ES-I3 (cell line): ENCODE measurements around the gene TMEM202.
"Not testable (repeated sequence)": the region's sequence is repeated elsewhere in the genome, so short reads cannot be mapped to it uniquely, and the experiment has no call there.

Source experiments
- H3K36me3 ChIP-seq: 2 replicates; pipeline ENCODE4 v1.6.1; 2013; ENCODE audit warnings: mild to moderate bottlenecking, low read length, control low read depth, moderate library complexity; ENCODE audit not compliant: insufficient read depth
- H3K4me1 ChIP-seq: 2 replicates; pipeline ENCODE4 v1.6.1; 2013; ENCODE audit warnings: mild to moderate bottlenecking, control low read depth, low read length; ENCODE audit not compliant: insufficient read depth
- H3K9ac ChIP-seq: 2 replicates; pipeline ENCODE4 v1.6.1; 2013; ENCODE audit warnings: low read depth, mild to moderate bottlenecking, low read length, moderate library complexity
- H3K9me3 ChIP-seq: 2 replicates; pipeline ENCODE4 v1.6.1; 2013; ENCODE audit warnings: mild to moderate bottlenecking, low read length, moderate library complexity; ENCODE audit not compliant: control insufficient read depth, insufficient read depth

TMEM202 gene

DNA sequence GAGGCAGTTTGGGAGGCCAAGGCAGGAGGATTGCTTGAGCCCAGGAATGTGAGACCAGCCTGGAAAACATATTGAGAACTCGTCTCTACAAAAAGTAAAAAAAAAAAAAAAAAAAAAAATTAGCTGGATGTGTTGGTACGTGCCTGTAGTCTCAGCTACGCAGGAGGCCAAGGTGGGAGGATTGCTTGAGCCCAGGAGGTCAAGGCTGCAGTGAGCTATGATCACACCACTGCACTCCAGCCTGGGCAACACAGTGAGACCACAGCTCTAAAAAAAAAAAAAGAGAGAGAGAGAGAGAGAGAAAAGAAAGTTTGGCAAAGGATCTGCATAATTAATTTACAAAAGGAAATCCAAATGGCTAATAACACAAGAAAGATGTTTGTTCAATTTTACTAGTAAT is 21.7 kb downstream of the TMEM202 start:
- H3K4me1 ChIP-seq, H3K9me3 ChIP-seq, H3K36me3 ChIP-seq, H3K9ac ChIP-seq: not testable (repeated sequence)

DNA sequence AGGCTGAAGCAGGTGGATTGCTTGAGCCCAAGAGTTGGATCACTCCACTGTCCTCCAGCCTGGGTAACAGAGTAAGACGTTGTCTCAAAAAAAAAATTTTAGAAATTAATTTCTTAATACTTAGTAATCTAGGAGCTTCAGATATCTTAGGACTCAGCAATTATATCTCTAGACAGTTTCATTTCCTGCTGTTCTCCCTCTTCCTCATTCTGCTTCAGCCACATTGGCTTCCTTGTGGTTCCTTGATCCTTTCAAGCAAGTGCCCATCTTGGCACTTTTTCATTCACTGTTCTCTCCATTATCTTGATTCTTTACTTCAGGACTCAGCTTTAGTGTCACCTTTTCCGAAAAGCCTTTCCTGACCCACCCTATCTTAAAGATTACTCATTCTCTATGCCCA is 22.5 kb downstream of the TMEM202 start:
- Histone ChIP-seq H3K4me1 (no peaks in the 10 kb centered on the region), H3K36me3 (no peaks in the 10 kb centered on the region), H3K9ac (no peak overlapping the region), H3K9me3 (no peaks in the 10 kb centered on the region)

DNA sequence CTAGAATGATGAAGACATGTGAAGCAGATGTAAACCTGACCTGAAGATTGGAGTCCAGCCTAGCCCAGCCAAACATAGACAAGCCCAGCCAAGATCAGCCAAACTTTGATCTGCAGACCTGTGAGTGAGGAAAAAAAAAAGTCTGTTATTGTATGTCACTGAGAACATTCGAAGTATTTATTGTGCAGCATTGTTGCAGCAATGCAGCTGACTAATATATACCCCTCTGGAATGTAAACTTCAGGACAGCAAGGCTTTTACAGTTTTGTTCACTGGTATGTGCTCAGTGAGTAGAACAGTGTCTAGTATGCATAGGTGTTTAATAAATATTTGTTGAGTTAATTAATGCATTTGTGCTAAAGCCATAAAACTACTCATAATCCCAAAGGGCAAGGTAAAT is 23.4 kb downstream of the TMEM202 start:
- H3K4me1 ChIP-seq: no peaks in the 10 kb centered on the region
- H3K9me3 ChIP-seq: no peaks in the 10 kb centered on the region
- H3K36me3 ChIP-seq: no peaks in the 10 kb centered on the region
- H3K9ac ChIP-seq: no peak overlapping the region

DNA sequence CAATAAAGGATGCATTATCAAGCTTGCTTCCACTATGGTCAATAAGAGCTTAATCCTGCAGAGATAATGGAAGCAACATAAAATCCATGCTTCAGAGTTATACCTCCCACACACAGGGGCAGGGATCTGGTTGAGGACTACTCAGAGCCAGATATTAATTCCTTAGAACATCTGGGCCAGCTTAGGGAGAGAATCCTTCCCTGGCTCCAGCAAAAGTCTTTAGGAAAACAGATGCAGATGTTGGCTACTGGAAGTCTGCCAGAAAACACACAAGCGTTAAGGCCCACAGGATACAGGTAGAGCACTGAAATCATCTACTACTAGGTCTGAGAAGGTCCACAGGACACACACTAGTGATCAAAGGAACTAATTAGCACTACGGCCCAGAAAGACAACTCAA is 25.2 kb downstream of the TMEM202 start:
- Histone ChIP-seq H3K9me3 (no peaks in the 10 kb centered on the region), H3K4me1 (no peaks in the 10 kb centered on the region), H3K9ac (no peak overlapping the region)

DNA sequence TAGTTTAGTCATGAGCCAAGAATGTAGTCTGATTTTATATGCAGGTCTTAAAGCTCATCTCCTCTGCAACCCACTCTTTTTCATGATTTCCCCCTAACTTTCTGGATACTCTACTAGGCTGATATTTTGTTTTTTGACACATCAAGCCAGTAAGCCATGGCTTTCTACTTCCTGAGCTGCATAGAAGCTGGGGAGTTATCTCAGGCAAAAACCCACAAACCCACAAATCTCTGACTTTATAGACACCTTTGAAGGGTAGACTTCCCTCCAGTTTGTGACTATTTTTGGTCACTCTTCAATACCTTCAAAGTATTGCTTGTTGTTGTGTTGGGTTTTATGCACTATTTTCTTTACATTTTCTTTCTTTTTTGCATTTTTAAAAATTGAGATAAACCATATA is 28.6 kb downstream of the TMEM202 start:
- no peaks in the 10 kb centered on the region for H3K4me1 ChIP-seq
- no peaks in the 10 kb centered on the region for H3K9me3 ChIP-seq
- no peak overlapping the region for H3K9ac ChIP-seq
- no peaks in the 10 kb centered on the region for H3K36me3 ChIP-seq

More for the DNA sequence above, 25.2 kb downstream of the TMEM202 start:
- no peaks in the 10 kb centered on the region for H3K36me3 ChIP-seq

DNA sequence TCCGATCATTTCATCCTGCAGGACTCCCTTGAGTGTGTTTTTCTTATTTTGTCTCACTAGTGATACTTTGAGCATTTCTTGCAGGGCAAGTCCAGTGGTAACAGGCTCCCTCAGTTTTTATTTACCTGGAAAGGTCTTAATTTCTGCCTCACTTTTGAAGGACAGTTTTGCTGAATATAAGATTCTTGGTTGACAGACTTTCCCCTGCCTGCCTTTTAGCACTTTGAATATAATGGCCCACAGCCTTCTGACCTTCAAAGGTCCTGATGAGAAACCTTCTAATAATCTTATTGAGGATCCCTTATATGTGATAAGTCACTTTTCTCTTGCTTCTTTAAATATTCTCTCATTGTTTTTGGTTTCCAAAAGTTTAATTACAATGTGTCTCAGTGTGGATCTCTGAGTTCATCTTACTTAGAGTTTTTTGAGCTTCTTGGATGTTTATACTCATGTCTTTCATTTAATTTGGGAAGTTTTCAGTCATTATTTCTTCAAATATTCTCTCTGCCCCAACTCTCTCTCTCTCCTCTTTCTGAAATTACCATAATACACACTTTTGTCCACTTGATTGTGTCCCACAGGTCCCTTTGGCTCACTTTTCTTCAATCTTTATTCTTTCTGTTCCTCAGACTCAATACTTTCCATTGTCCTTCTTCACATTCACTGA is 39.7 kb downstream of the TMEM202 start:
- H3K9me3 ChIP-seq: no peaks in the 10 kb centered on the region
- H3K36me3 ChIP-seq: no peaks in the 10 kb centered on the region
- H3K4me1 ChIP-seq: no peaks in the 10 kb centered on the region
- no peak overlapping the region for H3K9ac ChIP-seq

DNA sequence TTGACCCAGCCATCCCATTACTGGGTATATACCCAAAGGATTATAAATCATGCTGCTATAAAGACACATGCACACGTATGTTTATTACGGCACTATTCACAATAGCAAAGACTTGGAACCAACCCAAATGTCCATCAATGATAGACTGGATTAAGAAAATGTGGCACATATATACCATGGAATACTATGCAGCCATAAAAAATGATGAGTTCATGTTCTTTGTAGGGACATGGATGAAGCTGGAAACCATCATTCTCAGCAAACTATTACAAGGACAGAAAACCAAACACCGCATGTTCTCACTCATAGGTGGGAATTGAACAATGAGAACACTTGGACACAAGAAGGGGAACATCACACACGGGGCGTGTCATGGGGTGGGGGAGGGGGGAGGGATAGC is 44.7 kb downstream of the TMEM202 start:
- not testable (repeated sequence) for H3K4me1 ChIP-seq, H3K9ac ChIP-seq, H3K9me3 ChIP-seq, H3K36me3 ChIP-seq

DNA sequence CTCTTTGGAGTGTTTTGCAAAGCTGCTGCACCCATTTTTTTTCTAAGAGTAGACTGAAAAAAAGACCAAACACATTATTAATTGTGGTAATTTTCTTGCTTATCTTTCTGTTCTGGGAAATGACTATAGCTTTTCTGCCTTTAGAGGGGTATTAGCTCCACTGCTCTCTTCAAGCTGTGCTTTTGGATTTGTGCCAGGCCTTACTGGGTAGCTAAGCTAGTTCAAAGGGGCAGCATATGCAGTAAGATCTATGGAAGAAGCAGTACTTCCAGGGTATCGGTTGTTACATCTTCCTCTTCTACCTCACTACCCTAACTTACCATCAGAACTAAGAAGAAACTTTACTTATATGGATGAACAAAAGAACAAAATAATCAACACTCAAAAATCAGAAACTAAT is 47.3 kb downstream of the TMEM202 start:
- Histone ChIP-seq H3K4me1 (no peaks in the 10 kb centered on the region), H3K9me3 (no peaks in the 10 kb centered on the region), H3K9ac (no peak overlapping the region), H3K36me3 (no peaks in the 10 kb centered on the region)

DNA sequence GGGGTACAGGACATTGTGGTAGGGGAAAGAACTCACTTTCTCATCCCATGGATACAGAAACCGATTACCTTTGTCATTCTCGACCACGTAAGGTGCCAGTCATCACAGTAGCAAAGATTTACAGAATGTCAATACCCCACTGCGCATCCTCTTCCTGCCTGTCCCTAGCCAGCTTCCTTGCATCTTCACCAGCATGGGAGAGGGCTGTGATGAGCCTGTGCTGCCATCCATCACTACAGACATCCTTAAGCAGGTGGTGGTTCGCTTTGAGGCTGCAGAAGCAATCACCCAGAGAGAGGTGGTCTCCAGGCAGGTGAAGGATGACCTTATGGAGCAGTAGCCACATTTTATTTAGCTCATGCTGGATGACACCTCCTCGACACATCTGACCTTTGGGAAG is 52.7 kb downstream of the TMEM202 start:
- Histone ChIP-seq H3K9me3 (no peaks in the 10 kb centered on the region), H3K36me3 (no peaks in the 10 kb centered on the region), H3K9ac (no peak overlapping the region), H3K4me1 (no peaks in the 10 kb centered on the region)

DNA sequence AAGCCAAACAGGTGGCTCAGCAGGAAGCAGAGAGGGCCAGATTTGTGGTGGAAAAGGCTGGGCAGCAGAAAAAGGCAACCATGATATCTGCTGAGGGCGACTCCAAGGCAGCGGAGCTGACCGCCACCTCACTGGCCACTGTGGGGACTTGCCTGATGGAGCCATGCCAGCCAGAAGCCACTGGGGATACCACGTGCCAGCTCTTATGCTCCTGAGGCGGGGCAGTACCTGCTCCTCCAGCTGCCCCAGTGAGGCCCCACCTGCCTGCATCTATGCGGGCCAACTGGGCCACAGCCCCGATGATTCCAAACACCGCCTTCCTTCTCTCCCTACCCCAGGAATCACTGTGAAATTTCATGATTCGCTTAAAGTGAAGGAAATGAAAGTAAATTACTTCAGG is 53.1 kb downstream of the TMEM202 start:
- no peaks in the 10 kb centered on the region for H3K9me3 ChIP-seq
- H3K36me3 ChIP-seq: no peaks in the 10 kb centered on the region
- no peak overlapping the region for H3K9ac ChIP-seq
- H3K4me1 ChIP-seq: no peaks in the 10 kb centered on the region

DNA sequence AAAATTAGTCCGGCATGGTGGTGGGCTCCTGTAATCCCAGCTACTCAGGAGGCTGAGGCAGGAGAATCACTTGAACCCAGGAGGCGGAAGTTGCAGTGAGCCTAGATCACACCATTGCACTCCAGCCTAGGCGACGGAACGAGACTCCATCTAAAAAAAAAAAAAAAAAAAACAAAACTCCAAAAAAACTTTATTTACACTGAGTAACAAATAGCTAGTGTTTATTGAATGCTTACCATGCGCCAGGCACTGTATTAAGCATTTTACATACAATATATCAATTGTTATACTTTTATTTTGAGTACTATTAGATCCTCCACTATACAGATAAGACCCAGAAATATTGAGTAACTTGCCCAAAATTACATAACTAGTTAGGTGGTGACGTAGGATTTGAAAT is 58.6 kb downstream of the TMEM202 start:
- H3K36me3 ChIP-seq: no peaks in the 10 kb centered on the region
- no peaks in the 10 kb centered on the region for H3K4me1 ChIP-seq
- H3K9ac ChIP-seq: no peak overlapping the region
- no peaks in the 10 kb centered on the region for H3K9me3 ChIP-seq
